ENCODE data around the gene SIGLEC9. TPM values are rescaled to one million over a fixed set of nuclear protein-coding genes. Genes with fewer than 3 reads are reported as not detected.

Gene SIGLEC9
- total RNA-seq, 1 donor from 2014 or later: 24.8 TPM

DNA sequence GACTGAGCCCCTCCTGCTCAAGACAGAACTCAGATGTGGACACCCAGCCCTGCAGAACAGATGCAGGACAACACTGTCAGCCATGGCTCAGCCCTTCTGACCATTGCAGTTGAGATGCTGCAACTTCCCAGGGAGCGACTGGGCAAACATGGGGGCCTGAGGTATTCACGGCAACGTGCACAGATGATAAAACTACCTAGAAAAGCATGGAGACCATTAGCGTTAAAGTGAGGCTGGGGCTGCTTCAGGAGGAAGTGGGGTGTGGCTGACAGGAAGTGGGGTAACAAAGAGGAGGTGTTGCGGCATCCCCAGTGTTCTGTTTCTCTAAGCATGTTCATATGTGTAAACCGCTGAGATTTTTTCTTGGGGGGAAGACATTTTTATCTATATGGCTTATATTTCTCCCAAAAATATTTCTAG is 1.3 kb upstream of the SIGLEC9 start:
- H3K27ac ChIP-seq: peak overlapping the region; percentile 80
- no peaks in the 10 kb centered on the region for H3K9me3 ChIP-seq
- intact Hi-C loops (cut with DNase I): no loop called here
- no peaks in the 10 kb centered on the region for H3K27me3 ChIP-seq (ENCODE audit: low read depth)
- no peaks in the 10 kb centered on the region for H3K36me3 ChIP-seq
- DNase-seq (peak; percentile 76), ATAC-seq (peak; percentile 66 to 69)
- peaks cover 27% of the 10 kb centered on the region for H3K4me1 ChIP-seq
- peak overlapping the region; percentile 27 for H3K4me3 ChIP-seq
- TF ChIP-seq, protein P1, sequence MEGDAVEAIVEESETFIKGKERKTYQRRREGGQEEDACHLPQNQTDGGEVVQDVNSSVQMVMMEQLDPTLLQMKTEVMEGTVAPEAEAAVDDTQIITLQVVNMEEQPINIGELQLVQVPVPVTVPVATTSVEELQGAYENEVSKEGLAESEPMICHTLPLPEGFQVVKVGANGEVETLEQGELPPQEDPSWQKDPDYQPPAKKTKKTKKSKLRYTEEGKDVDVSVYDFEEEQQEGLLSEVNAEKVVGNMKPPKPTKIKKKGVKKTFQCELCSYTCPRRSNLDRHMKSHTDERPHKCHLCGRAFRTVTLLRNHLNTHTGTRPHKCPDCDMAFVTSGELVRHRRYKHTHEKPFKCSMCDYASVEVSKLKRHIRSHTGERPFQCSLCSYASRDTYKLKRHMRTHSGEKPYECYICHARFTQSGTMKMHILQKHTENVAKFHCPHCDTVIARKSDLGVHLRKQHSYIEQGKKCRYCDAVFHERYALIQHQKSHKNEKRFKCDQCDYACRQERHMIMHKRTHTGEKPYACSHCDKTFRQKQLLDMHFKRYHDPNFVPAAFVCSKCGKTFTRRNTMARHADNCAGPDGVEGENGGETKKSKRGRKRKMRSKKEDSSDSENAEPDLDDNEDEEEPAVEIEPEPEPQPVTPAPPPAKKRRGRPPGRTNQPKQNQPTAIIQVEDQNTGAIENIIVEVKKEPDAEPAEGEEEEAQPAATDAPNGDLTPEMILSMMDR (IDR thresholded peaks at IDR 0.05): no peak

DNA sequence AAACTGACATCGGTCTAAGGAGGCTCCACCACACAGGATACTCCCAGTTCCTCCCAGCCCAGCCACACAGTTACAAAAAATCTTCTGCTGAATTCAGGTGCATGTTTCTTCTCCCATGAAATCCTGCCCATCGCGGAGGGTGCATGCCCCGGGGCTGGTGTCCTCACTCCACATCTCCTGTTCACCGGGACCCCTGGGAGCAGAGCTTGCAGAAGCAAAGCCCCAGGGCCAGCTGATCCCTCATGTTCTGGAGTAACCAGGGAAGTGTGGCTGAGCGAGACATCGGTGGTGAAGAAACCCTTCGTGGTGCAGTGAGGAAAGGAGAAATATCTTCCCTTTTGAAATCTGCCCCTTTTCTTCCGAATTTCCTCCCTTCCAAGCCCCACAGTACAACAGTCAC is 904 bp upstream of the SIGLEC9 start:
- Histone ChIP-seq H3K27me3 (ENCODE audit: low read depth) (no peaks in the 10 kb centered on the region), H3K4me1 (peaks cover 31% of the 10 kb centered on the region), H3K9me3 (no peaks in the 10 kb centered on the region), H3K27ac (peak overlapping the region; percentile 80), H3K4me3 (peak overlapping the region; percentile 26), H3K36me3 (no peaks in the 10 kb centered on the region)
- intact Hi-C loops (cut with DNase I): no loop called here
- TF ChIP-seq, protein P1 (IDR thresholded peaks at IDR 0.05): no peak
- DNase-seq: no peak
- peak in 1 of 2 donors; percentile 28 for ATAC-seq

DNA sequence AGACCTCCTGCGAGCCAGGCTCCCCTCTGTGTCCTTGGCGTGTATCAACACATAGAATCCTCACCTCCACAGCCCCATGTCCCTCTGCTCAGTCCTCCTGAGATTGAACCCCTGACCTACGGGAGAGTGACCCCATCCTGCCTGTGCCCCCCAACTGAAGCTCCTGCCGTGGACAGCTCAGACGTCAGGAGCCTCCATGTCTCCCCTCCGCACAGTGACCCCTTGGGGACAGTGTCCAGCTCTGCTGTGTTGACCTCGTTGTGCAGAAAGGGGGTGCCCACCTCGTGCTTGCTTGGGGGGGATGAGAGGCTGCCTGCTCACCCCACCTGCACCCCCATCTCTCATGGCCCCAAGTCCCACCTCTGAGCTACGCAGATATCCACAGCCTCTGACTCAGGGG is 490 bp upstream of the SIGLEC9 start:
- intact Hi-C loops (cut with DNase I): no loop called here
- peaks cover 34% of the 10 kb centered on the region for H3K4me1 ChIP-seq
- peak overlapping the region; percentile 43 for H3K4me3 ChIP-seq
- H3K27me3 ChIP-seq (ENCODE audit: low read depth): no peaks in the 10 kb centered on the region
- H3K9me3 ChIP-seq: no peaks in the 10 kb centered on the region
- H3K36me3 ChIP-seq: no peaks in the 10 kb centered on the region
- DNase-seq (no peak), ATAC-seq (no peak)
- H3K27ac ChIP-seq: peak overlapping the region; percentile 80
- TF ChIP-seq, protein P1 (IDR thresholded peaks at IDR 0.05): no peak

DNA sequence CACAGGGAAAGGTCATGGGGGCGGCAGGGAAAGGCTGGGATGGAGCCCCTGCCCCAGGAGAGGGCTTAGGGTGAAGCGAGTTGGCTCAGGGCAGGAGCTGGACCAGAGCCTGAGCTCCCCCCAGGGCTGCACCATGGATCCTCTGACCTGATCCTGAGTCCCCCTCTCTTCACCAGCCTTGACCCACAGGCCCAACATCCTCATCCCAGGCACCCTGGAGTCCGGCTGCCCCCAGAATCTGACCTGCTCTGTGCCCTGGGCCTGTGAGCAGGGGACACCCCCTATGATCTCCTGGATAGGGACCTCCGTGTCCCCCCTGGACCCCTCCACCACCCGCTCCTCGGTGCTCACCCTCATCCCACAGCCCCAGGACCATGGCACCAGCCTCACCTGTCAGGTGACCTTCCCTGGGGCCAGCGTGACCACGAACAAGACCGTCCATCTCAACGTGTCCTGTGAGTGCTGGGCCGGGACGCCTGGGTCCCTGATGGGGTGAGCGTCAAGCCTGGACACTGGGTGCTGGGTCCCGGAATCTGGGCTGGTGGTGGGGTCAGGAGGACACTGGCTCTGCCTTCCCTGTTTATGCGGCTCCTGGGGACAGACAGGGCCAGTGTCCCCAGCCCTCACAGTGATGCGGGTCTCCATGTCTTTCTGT is 842 bp downstream of the SIGLEC9 start:
- Histone ChIP-seq H3K27ac (peak overlapping the region; percentile 80), H3K9me3 (no peaks in the 10 kb centered on the region), H3K4me1 (peaks cover 30% of the 10 kb centered on the region), H3K4me3 (peak overlapping the region; percentile 43), H3K36me3 (no peaks in the 10 kb centered on the region), H3K27me3 (ENCODE audit: low read depth) (no peaks in the 10 kb centered on the region)
- TF ChIP-seq, protein P1 (IDR thresholded peaks at IDR 0.05): no peak
- intact Hi-C loops (cut with DNase I): no loop called here
- ATAC-seq: no peak
- DNase-seq: no peak

DNA sequence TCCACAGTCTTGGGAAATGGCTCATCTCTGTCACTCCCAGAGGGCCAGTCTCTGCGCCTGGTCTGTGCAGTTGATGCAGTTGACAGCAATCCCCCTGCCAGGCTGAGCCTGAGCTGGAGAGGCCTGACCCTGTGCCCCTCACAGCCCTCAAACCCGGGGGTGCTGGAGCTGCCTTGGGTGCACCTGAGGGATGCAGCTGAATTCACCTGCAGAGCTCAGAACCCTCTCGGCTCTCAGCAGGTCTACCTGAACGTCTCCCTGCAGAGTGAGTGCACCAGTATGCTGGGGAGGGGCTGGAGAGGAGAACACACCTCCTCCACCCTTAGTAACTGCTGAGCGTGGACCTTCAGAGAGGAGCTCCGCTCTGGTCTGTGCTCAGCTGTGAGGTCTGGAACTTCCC is 2.3 kb downstream of the SIGLEC9 start:
- Histone ChIP-seq H3K4me1 (peaks cover 42% of the 10 kb centered on the region), H3K27me3 (ENCODE audit: low read depth) (no peaks in the 10 kb centered on the region), H3K9me3 (no peaks in the 10 kb centered on the region), H3K36me3 (no peaks in the 10 kb centered on the region), H3K4me3 (peak overlapping the region; percentile 43), H3K27ac (peak overlapping the region; percentile 41)
- ATAC-seq: no peak
- DNase-seq: no peak
- intact Hi-C loops (cut with DNase I): no loop called here
- TF ChIP-seq, protein P1 (IDR thresholded peaks at IDR 0.05): no peak
